Spleen (tissue), 11 donors: ENCODE data around the gene SLC4A1AP. TPM values are rescaled to one million over a fixed set of nuclear protein-coding genes. Genes with fewer than 3 reads are reported as not detected.
"Not testable (repeated sequence)": the region's sequence is repeated elsewhere in the genome, so short reads cannot be mapped to it uniquely, and the experiment has no call there.

ENCODE experiments used
- DNase-seq: peaks from one replicate; pipeline ENCODE4 v3.0.0-alpha.2; 2020
- H3K27ac ChIP-seq, 8 donors: fragments of 200-600 bp; sonication (generic) in 7 of 8; 1 replicate in 4 of 8; 2 replicates in 4 of 8; pipeline versions ENCODE4 v1.5.0 to v1.8.0; 2016 to 2021; ENCODE audit warnings: inconsistent platforms in 4 of 8, mild to moderate bottlenecking in 4 of 8, moderate library complexity in 1 of 8
- H3K27me3 ChIP-seq, 7 donors: fragments of 200-600 bp; sonication (generic) in 6 of 7; replicated peaks in 1 of 7; 1 replicate in 4 of 7; 2 replicates in 3 of 7; pipeline versions ENCODE4 v1.5.0 to v1.8.0; 2016 to 2021; ENCODE audit warnings: inconsistent platforms in 3 of 7, mild to moderate bottlenecking in 1 of 7
- H3K36me3 ChIP-seq, 6 donors: fragments of 200-600 bp; sonication (generic) in 5 of 6; 1 replicate in 4 of 6; 2 replicates in 2 of 6; pipeline versions ENCODE4 v1.5.0 to v1.8.0; 2016 to 2021; ENCODE audit warnings: inconsistent platforms in 2 of 6
- H3K4me1 ChIP-seq, 6 donors: fragments of 200-600 bp; sonication (generic) in 5 of 6; 1 replicate in 3 of 6; 2 replicates in 3 of 6; pipeline versions ENCODE4 v1.5.0 to v1.8.0; 2016 to 2021; ENCODE audit warnings: inconsistent platforms in 3 of 6
- H3K4me3 ChIP-seq, 8 donors: fragments of 200-600 bp; sonication (generic) in 7 of 8; 1 replicate in 4 of 8; 2 replicates in 4 of 8; pipeline versions ENCODE4 v1.5.0 to v1.8.0; 2016 to 2021; ENCODE audit warnings: inconsistent platforms in 4 of 8, mild to moderate bottlenecking in 4 of 8, moderate library complexity in 2 of 8
- H3K9me3 ChIP-seq, 8 donors: fragments of 200-600 bp; sonication (generic) in 7 of 8; 1 replicate in 4 of 8; 2 replicates in 4 of 8; pipeline versions ENCODE4 v1.5.0 to v1.8.0; 2016 to 2021; ENCODE audit warnings: inconsistent platforms in 4 of 8
- POLR2A ChIP-seq, 3 donors: fragments of 450-650 bp; IDR thresholded peaks; one replicate each; pipeline ENCODE4 v1.5.1; 2017; ENCODE audit warnings: antibody characterized with exemption in 3 of 3, mild to moderate bottlenecking in 1 of 3
- POLR2AphosphoS5 ChIP-seq, 3 donors: sonication (generic); formaldehyde crosslinking; IDR thresholded peaks; one replicate each; pipeline ENCODE4 v1.5.1; 2017; ENCODE audit warnings: antibody characterized with exemption in 3 of 3
- WGBS, 5 donors: extraction: QIAGEN DNeasy Blood & Tissue Kit in 3 of 5; methylation state at CpG; one replicate each; pipeline versions ENCODE4 v1.1.5 to v1.1.7; 2013 to 2018; 5-methylcytosine and 5-hydroxymethylcytosine counted together
- intact Hi-C: fragments of 100-400 bp; cut with DNase I; formaldehyde crosslinking; loops from one replicate; pipeline ENCODE4 v1.15.0; 2023; ENCODE audit warnings: low total_unique reads
- polyA plus RNA-seq, 3 donors: library from polyadenylated mRNA; stranded (reverse); fragments of 200-250 nt; gene quantifications; one replicate each; pipeline ENCODE4 v1.2.1, GENCODE V29; 2013
- total RNA-seq, 7 donors: library from RNA; depleted of rRNA in 3 of 7; stranded (reverse); fragments of >200 nt in 3 of 7; fragmentation: NEBNext Ultra II Directional in 4 of 7; extraction: Animal tissue kit (Norgen Biotek cat#: 25700) in 4 of 7; gene quantifications; one replicate each; pipeline versions ENCODE4 v1.1.0 to v1.2.1, GENCODE V29; 2016 to 2021
- TF ChIP-seq, protein P1 (sequence below), 11 experiments: fragments of 200-600 bp in 7 of 11; fragments of 450-650 bp in 4 of 11; sonication (generic) in 4 of 11; IDR thresholded peaks in 8 of 11; conservative IDR thresholded peaks in 3 of 11; 1 replicate in 7 of 11; 2 replicates in 4 of 11; pipeline versions ENCODE4 v1.4.0 to v1.8.0; 2016 to 2021; ENCODE audit warnings: antibody characterized with exemption in 11 of 11, inconsistent platforms in 4 of 11, mild to moderate bottlenecking in 1 of 11
- donor health status: healthy with polysubstance abuse.
- donor health status: DM: no; HTN: no; CAD: no; lungs with moderate emphysema.
- donor health status: DM: no; HTN: no; CAD: no.
- donor health status: Bipolar disorder and iron deficiency.
- donor health status: healthy.
- donor health status: DM: no; HTN: no; CAD: no.
- donor health status: DM: yes; HTN: yes; CAD: no.

Gene SLC4A1AP
- total and polyA plus RNA-seq, 10 donors: 10.5 to 25.4 (median 19.1) TPM

DNA sequence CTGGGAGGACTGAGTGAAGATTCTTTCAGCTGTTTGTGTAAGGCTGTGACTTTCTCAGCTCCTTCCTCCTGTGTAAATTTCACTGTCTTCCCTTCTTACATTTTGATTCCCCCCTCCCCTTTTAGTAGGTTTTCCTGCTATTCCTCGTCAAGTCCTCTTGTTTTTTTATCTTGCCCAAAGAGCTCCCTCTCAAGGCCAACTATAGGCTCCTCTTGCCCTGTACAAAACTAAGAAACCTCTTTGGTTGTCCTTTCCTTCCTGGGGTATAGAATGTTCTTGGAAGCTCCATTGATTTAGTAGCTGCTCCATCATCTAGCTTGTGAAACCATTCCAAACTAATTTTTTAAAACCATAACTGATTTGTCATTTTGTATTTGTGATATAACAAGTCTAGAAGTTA is 42.2 kb upstream of the SLC4A1AP start:
- H3K36me3 ChIP-seq: peaks cover 5 to 84% (median 77%) of the 10 kb centered on the region in 6 donors
- no peak overlapping the region for H3K27ac ChIP-seq
- 61 to 90% (median 67%) methylated on average over 1 of the region's 1 CpG for WGBS, 5 donors
- intact Hi-C loops: no loop called here
- no peak for DNase-seq
- H3K27me3 ChIP-seq: no peaks in the 10 kb centered on the region
- no peaks in the 10 kb centered on the region for H3K9me3 ChIP-seq
- H3K4me3 ChIP-seq: no peak overlapping the region
- TF ChIP-seq, protein P1, sequence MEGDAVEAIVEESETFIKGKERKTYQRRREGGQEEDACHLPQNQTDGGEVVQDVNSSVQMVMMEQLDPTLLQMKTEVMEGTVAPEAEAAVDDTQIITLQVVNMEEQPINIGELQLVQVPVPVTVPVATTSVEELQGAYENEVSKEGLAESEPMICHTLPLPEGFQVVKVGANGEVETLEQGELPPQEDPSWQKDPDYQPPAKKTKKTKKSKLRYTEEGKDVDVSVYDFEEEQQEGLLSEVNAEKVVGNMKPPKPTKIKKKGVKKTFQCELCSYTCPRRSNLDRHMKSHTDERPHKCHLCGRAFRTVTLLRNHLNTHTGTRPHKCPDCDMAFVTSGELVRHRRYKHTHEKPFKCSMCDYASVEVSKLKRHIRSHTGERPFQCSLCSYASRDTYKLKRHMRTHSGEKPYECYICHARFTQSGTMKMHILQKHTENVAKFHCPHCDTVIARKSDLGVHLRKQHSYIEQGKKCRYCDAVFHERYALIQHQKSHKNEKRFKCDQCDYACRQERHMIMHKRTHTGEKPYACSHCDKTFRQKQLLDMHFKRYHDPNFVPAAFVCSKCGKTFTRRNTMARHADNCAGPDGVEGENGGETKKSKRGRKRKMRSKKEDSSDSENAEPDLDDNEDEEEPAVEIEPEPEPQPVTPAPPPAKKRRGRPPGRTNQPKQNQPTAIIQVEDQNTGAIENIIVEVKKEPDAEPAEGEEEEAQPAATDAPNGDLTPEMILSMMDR (IDR thresholded peaks at IDR 0.05 in 8 of 11, conservative IDR thresholded peaks at IDR 0.05 in 3 of 11): no peak
- peaks cover 0 to 8% (median 4%) of the 10 kb centered on the region in 6 donors for H3K4me1 ChIP-seq

DNA sequence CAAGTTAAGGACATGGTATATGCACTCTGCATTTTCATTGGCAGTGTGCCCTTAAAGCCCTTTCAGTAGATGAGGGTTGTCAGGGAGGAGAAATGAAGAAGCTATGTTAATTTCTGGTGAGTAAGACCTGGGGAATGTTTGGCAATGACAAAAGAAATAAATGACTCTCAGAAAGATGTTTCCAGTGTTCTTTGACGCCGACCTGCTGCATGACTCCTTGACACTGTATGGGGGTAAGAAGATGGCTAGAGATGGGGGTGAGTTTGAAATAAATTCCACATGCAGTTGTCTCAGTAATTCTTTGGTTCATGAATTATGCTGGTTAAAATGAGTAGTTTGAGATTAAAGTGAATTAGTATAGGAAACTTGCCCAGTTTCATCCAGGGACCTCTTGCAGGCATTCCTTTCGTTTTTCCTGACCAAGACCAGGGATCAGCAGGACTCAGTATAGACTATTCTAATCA is 40.7 kb upstream of the SLC4A1AP start:
- no peak overlapping the region for H3K27ac ChIP-seq
- 85 to 99% (median 93%) methylated on average over 3 of the region's 3 CpGs for WGBS, 5 donors
- intact Hi-C loops: no loop called here
- no peak overlapping the region for H3K4me3 ChIP-seq
- H3K4me1 ChIP-seq: peaks cover 0 to 22% (median 16%) of the 10 kb centered on the region in 6 donors
- peaks cover 5 to 70% (median 62%) of the 10 kb centered on the region in 6 donors for H3K36me3 ChIP-seq
- no peaks in the 10 kb centered on the region for H3K27me3 ChIP-seq
- H3K9me3 ChIP-seq: no peaks in the 10 kb centered on the region
- DNase-seq: no peak
- TF ChIP-seq, protein P1 (IDR thresholded peaks at IDR 0.05 in 8 of 11, conservative IDR thresholded peaks at IDR 0.05 in 3 of 11): no peak
- TF ChIP-seq POLR2A (IDR thresholded peaks at IDR 0.05) (no peak), POLR2AphosphoS5 (IDR thresholded peaks at IDR 0.05) (no peak)

DNA sequence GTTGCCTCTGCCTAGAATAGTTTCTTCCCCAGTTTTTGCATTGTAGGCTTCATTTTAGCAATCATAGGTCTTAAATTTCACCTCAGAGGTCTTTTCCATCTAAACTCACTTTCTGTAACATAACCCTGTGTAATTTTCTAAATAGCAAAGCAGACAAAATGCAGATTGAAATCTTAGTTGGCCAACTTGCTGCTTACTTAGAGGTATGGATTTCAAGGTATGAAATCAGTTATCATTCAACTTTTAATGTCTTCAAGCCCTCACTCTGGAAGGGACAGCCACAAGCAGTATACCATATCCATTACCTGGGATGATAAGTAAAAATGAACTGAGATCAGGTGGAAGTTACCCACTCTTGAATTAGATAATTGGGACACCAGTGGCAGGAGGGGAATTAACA is 38.7 kb upstream of the SLC4A1AP start:
- intact Hi-C loops: no loop called here
- TF ChIP-seq POLR2AphosphoS5 (IDR thresholded peaks at IDR 0.05): no peak
- TF ChIP-seq, protein P1 (IDR thresholded peaks at IDR 0.05 in 8 of 11, conservative IDR thresholded peaks at IDR 0.05 in 3 of 11): no peak
- no peaks in the 10 kb centered on the region for H3K9me3 ChIP-seq
- peaks cover 6 to 37% (median 29%) of the 10 kb centered on the region in 6 donors for H3K4me1 ChIP-seq
- no peak for DNase-seq
- no peaks in the 10 kb centered on the region for H3K27me3 ChIP-seq
- peaks cover 5 to 50% (median 44%) of the 10 kb centered on the region in 6 donors for H3K36me3 ChIP-seq
- H3K27ac ChIP-seq: no peak overlapping the region
- H3K4me3 ChIP-seq: no peak overlapping the region

DNA sequence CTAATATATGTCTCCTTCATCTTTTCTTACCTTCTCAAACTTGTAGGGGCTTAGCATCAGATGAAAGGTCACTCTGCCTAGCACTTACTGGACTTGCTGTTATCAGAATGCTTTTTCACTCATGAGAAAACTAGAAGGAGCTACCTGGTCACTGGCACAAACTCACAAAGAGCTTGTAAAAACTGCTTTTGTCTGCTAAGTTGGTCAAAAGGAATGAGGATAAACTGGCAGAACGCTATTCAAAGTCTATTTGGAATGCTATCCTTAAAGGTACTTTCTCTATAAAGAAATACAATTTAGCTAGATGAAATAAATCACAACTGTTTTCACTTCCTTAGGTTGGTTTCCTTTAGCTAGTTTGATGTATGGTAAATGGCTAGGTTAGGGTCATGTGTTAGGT is 37.4 kb upstream of the SLC4A1AP start:
- H3K4me1 ChIP-seq: peaks cover 13 to 51% (median 35%) of the 10 kb centered on the region in 6 donors
- WGBS, 5 donors: 57 to 86% (median 75%) methylated on average over 1 of the region's 1 CpG
- H3K9me3 ChIP-seq, DNase-seq, H3K4me3 ChIP-seq, H3K27me3 ChIP-seq, intact Hi-C loops: not testable (repeated sequence)
- peaks cover 0 to 50% (median 39%) of the 10 kb centered on the region in 6 donors for H3K36me3 ChIP-seq
- H3K27ac ChIP-seq: peak overlapping the region in 7 of 8 donors; percentile 38 to 88 (median 62)

DNA sequence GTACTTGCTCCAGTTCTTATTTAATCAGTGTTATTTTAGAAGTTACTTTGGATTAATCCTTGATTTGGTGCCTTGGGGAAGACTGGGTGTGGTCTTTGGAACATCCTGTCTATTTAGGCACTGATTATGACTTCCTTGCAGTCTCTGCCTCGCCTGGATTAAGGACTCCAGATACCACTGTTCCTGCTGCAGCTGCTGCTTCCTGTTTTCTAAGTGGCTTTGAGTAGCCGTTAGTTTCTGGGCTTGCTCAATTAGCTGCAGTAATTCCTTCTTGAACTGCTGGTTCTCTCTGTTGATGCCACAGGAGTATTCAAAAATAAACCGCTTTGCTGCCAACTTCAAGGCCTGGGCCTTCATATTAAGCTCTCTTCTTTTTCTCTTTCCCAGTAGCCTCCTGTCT is 36.8 kb upstream of the SLC4A1AP start:
- TF ChIP-seq POLR2AphosphoS5 (IDR thresholded peaks at IDR 0.05): peak in 1 of 3 donors; percentile 21
- Histone ChIP-seq H3K36me3 (peaks cover 0 to 50% (median 39%) of the 10 kb centered on the region in 6 donors), H3K4me1 (peaks cover 13 to 57% (median 36%) of the 10 kb centered on the region in 6 donors), H3K27ac (peak overlapping the region; percentile 8 to 88 (median 60))
- DNase-seq, intact Hi-C loops, H3K27me3 ChIP-seq, H3K9me3 ChIP-seq, H3K4me3 ChIP-seq: not testable (repeated sequence)
- 22 to 34% (median 26%) methylated on average over 3 of the region's 3 CpGs for WGBS, 5 donors
